GM12892 (cell line): ENCODE measurements around the gene KCTD14.

Experiments
- DNase-seq: peaks from one replicate; pipeline ENCODE4 v3.0.0; 2011; ENCODE audit not compliant: insufficient read length
- FAIRE-seq: peaks from 2 replicates; lab custom pipeline; 2011; peaks lifted over from hg19 to GRCh38; lab: Jason Lieb, UNC
- POLR2A ChIP-seq: IDR thresholded peaks from 2 replicates; pipeline ENCODE4 v1.6.1; 2011; ENCODE audit warnings: low read depth, low read length, control low read depth
- POLR2AphosphoS5 ChIP-seq: IDR thresholded peaks from 2 replicates; pipeline ENCODE4 v1.6.1; 2011; ENCODE audit warnings: low read depth, low read length, control low read depth
- TAF1 ChIP-seq: IDR thresholded peaks from 2 replicates; pipeline ENCODE4 v1.6.1; 2011; ENCODE audit warnings: low read depth, mild to moderate bottlenecking, control low read depth, low read length, borderline replicate concordance

The KCTD14 gene

GRCh38 chr11:77968337-77968736 is 54.7 kb downstream of the KCTD14 start:
- no peak for FAIRE-seq
- no peak for DNase-seq
- TF ChIP-seq POLR2A, result no peak
- no peak for TF ChIP-seq TAF1

- FAIRE-seq, result peak; percentile 14
- TF ChIP-seq POLR2A (no peak), TAF1 (no peak), POLR2AphosphoS5 (no peak)
- no peak for DNase-seq
Observed at GRCh38 chr11:77967753-77968152, 55.3 kb downstream of the KCTD14 start.

- TF ChIP-seq POLR2A, result no peak
- no peak for TF ChIP-seq TAF1
- no peak for TF ChIP-seq POLR2AphosphoS5
- FAIRE-seq (no peak), DNase-seq (no peak)
Observed at GRCh38 chr11:77967121-77967520, 56.0 kb downstream of the KCTD14 start.

- no peak for FAIRE-seq
Observed at GRCh38 chr11:77966338-77966737, 56.7 kb downstream of the KCTD14 start.

More at GRCh38 chr11:77966338-77966737, 56.7 kb downstream of the KCTD14 start:
- no peak for DNase-seq
- no peak for TF ChIP-seq TAF1
- no peak for TF ChIP-seq POLR2A
- no peak for TF ChIP-seq POLR2AphosphoS5
